Endodermal cell (in vitro differentiated cells): ENCODE data around the gene SOS1. TPM values are rescaled to one million over a fixed set of nuclear protein-coding genes. Genes with fewer than 3 reads are reported as not detected.
A peak's percentile ranks its signal among the peaks of the same experiment; 100 is the strongest.

ENCODE experiments used
- DNase-seq: peaks from one replicate; pipeline ENCODE4 v3.0.0-alpha.2; 2017
- H3K27ac ChIP-seq: 2 replicates; pipeline ENCODE4 v1.5.1; 2013; ENCODE audit warnings: mild to moderate bottlenecking, low read depth, low read length, moderate library complexity
- H3K27me3 ChIP-seq: 2 replicates; pipeline ENCODE4 v1.6.1; 2013; ENCODE audit warnings: mild to moderate bottlenecking, low read length, moderate library complexity; ENCODE audit not compliant: insufficient read depth, control insufficient read depth, poor library complexity, severe bottlenecking
- H3K36me3 ChIP-seq: 2 replicates; pipeline ENCODE4 v1.7.0; 2013; ENCODE audit warnings: mild to moderate bottlenecking, low read length, moderate library complexity; ENCODE audit not compliant: control insufficient read depth, insufficient read depth
- H3K4me1 ChIP-seq: one replicate; pipeline ENCODE4 v1.7.0; 2013; ENCODE audit warnings: low read length; ENCODE audit not compliant: control insufficient read depth, insufficient read depth
- H3K4me3 ChIP-seq: 2 replicates; pipeline ENCODE4 v1.5.1; 2013; ENCODE audit warnings: mild to moderate bottlenecking, low read length, moderate library complexity
- H3K9ac ChIP-seq: 2 replicates; pipeline ENCODE4 v1.6.1; 2013; ENCODE audit warnings: mild to moderate bottlenecking, low read length, moderate library complexity; ENCODE audit not compliant: poor library complexity, severe bottlenecking; ENCODE audit errors: extremely low read depth
- H3K9me3 ChIP-seq: 2 replicates; pipeline ENCODE4 v1.6.1; 2013; ENCODE audit warnings: mild to moderate bottlenecking, low read length, moderate library complexity; ENCODE audit not compliant: control insufficient read depth
- H3K27ac Mint-ChIP-seq: 2 replicates; pipeline ENCODE4 v1.8.0; 2020; ENCODE audit warnings: mixed read lengths
- H3K27me3 Mint-ChIP-seq: 2 replicates; pipeline ENCODE4 v1.8.0; 2021; ENCODE audit warnings: mild to moderate bottlenecking, mixed read lengths; ENCODE audit not compliant: insufficient read depth
- H3K36me3 Mint-ChIP-seq: 2 replicates; pipeline ENCODE4 v1.8.0; 2020; ENCODE audit warnings: low read depth, mixed read lengths
- H3K4me1 Mint-ChIP-seq: 2 replicates; pipeline ENCODE4 v1.8.0; 2020; ENCODE audit warnings: mixed read lengths
- H3K4me3 Mint-ChIP-seq: 2 replicates; pipeline ENCODE4 v1.8.0; 2020; ENCODE audit warnings: mild to moderate bottlenecking, moderate library complexity, mixed read lengths
- H3K9me3 Mint-ChIP-seq: 2 replicates; pipeline ENCODE4 v1.8.0; 2020; ENCODE audit warnings: mild to moderate bottlenecking, mixed read lengths
- CTCF ChIP-seq: fragments of 200-600 bp; sonication (generic); conservative IDR thresholded peaks from 2 replicates; pipeline ENCODE4 v1.5.0; 2021; ENCODE audit warnings: antibody characterized with exemption, mild to moderate bottlenecking
- WGBS, 2 experiments: methylation state at CpG; one replicate each; pipeline versions ENCODE4 v1.1.5 to v1.1.7; 2013; ENCODE audit warnings: missing lambda C conversion rate in 2 of 2, mixed read lengths in 1 of 2; ENCODE audit not compliant: insufficient coverage in 1 of 2, insufficient read length in 1 of 2; 5-methylcytosine and 5-hydroxymethylcytosine counted together
- total RNA-seq, 2 donors: library from RNA; stranded (reverse); fragmentation: NEBNext Ultra II Directional in 1 of 2; extraction: Animal tissue kit (Norgen Biotek cat#: 25700) in 1 of 2; gene quantifications; 2 replicates in 1 of 2; 3 replicates in 1 of 2; pipeline ENCODE4 v1.2.1, GENCODE V29; 2021

Gene SOS1
- total RNA-seq, 2 donors from 2014 or later = 34.0 to 39.0 TPM

GRCh38 chr2:39115556-39115955, 5.3 kb downstream of the SOS1 start:
- Histone ChIP-seq H3K36me3 (peaks cover 16% of the 10 kb centered on the region), H3K9ac (no peak overlapping the region), H3K27ac (no peak overlapping the region), H3K4me1 (no peaks in the 10 kb centered on the region), H3K27me3 (no peaks in the 10 kb centered on the region), H3K9me3 (peaks cover 4% of the 10 kb centered on the region), H3K4me3 (no peak overlapping the region)
- no peak for DNase-seq
- no peak overlapping the region for H3K4me3 Mint-ChIP-seq
- H3K27ac Mint-ChIP-seq = no peak overlapping the region
- 94 to 100% methylated on average over 1 of the region's 1 CpG for WGBS, 2 experiments
- no peaks in the 10 kb centered on the region for H3K9me3 Mint-ChIP-seq
- no peaks in the 10 kb centered on the region for H3K27me3 Mint-ChIP-seq
- TF ChIP-seq CTCF = no peak
- H3K36me3 Mint-ChIP-seq = peaks cover 28% of the 10 kb centered on the region
- peaks cover 20% of the 10 kb centered on the region for H3K4me1 Mint-ChIP-seq

DNA sequence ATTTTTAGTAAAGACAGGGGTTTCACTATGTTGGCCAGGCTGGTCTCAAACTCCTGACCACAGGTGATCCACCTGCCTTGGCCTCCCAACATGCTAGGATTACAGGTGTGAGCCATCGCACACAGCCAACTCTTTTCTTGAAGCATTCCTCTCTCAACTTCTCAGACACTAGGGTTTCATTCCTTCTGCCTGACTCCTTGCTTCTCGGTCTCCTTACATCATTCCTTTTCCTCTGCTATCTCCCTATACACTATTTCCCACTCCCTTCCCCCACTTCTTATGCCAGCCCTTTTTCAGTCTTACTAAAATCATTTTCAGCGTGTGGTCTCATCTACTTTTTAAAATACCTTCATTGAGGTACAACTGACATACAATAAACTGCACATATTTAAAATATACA, 6.1 kb downstream of the SOS1 start:
- TF ChIP-seq CTCF = no peak
- Histone ChIP-seq H3K4me3 (no peak overlapping the region), H3K27ac (no peak overlapping the region), H3K9me3 (peaks cover 4% of the 10 kb centered on the region), H3K9ac (no peak overlapping the region), H3K4me1 (no peaks in the 10 kb centered on the region), H3K36me3 (peaks cover 16% of the 10 kb centered on the region), H3K27me3 (no peaks in the 10 kb centered on the region)
- no peak for DNase-seq
- Mint-ChIP-seq H3K27ac (peak overlapping the region; percentile 74), H3K4me3 (no peak overlapping the region), H3K36me3 (peaks cover 28% of the 10 kb centered on the region), H3K27me3 (no peaks in the 10 kb centered on the region), H3K9me3 (no peaks in the 10 kb centered on the region), H3K4me1 (peaks cover 20% of the 10 kb centered on the region)
- WGBS, 2 experiments = 97 to 100% methylated on average over 3 of the region's 3 CpGs

- TF ChIP-seq CTCF = no peak
- Mint-ChIP-seq H3K27ac (no peak overlapping the region), H3K27me3 (no peaks in the 10 kb centered on the region)
Measured at GRCh38 chr2:39109537-39109936, 11.3 kb downstream of the SOS1 start.

More at GRCh38 chr2:39109537-39109936, 11.3 kb downstream of the SOS1 start:
- Mint-ChIP-seq H3K36me3 (peaks cover 12% of the 10 kb centered on the region), H3K4me3 (no peak overlapping the region), H3K9me3 (no peaks in the 10 kb centered on the region), H3K4me1 (peaks cover 20% of the 10 kb centered on the region)
- Histone ChIP-seq H3K27ac (no peak overlapping the region), H3K27me3 (no peaks in the 10 kb centered on the region), H3K4me3 (no peak overlapping the region), H3K9me3 (no peaks in the 10 kb centered on the region), H3K9ac (no peak overlapping the region), H3K4me1 (no peaks in the 10 kb centered on the region), H3K36me3 (no peaks in the 10 kb centered on the region)
- DNase-seq = no peak
- 83 to 95% methylated on average over 1 of the region's 1 CpG for WGBS, 2 experiments
